Right lobe of liver (tissue), 4 donors: ENCODE data around the gene SAP30BP.

ENCODE experiments used
- POLR2A ChIP-seq: fragments of 450-650 bp; IDR thresholded peaks from one replicate; pipeline ENCODE4 v1.6.1; 2017; ENCODE audit warnings: antibody characterized with exemption, mild to moderate bottlenecking
- TF ChIP-seq, protein P1 (sequence below), 4 donors: fragments of 200-600 bp in 3 of 4; fragments of 450-650 bp in 1 of 4; IDR thresholded peaks; one replicate each; pipeline versions ENCODE4 v1.5.1 to v1.8.0; 2016 to 2022; ENCODE audit warnings: antibody characterized with exemption in 4 of 4, mild to moderate bottlenecking in 2 of 4
- donor health status: DM: no; HTN: no; CAD: no.
- donor health status: DM: no; HTN: no; CAD: no.
- donor health status: DM: no; HTN: yes; CAD: no.

- no peak for TF ChIP-seq POLR2A
- TF ChIP-seq, protein P1, sequence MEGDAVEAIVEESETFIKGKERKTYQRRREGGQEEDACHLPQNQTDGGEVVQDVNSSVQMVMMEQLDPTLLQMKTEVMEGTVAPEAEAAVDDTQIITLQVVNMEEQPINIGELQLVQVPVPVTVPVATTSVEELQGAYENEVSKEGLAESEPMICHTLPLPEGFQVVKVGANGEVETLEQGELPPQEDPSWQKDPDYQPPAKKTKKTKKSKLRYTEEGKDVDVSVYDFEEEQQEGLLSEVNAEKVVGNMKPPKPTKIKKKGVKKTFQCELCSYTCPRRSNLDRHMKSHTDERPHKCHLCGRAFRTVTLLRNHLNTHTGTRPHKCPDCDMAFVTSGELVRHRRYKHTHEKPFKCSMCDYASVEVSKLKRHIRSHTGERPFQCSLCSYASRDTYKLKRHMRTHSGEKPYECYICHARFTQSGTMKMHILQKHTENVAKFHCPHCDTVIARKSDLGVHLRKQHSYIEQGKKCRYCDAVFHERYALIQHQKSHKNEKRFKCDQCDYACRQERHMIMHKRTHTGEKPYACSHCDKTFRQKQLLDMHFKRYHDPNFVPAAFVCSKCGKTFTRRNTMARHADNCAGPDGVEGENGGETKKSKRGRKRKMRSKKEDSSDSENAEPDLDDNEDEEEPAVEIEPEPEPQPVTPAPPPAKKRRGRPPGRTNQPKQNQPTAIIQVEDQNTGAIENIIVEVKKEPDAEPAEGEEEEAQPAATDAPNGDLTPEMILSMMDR (IDR thresholded peaks at IDR 0.05): no peak
These were observed 31.4 kb upstream of the SAP30BP start for GRCh38 chr17:75635610-75636202.
